Activated CD4-positive, alpha-beta T cell treated with anti-CD3 and anti-CD28 coated beads for 24 hours (primary cell): ENCODE measurements around the gene PSMA7.
"Not testable (repeated sequence)": the region's sequence is repeated elsewhere in the genome, so short reads cannot be mapped to it uniquely, and the experiment has no call there.

Experiments used
- DNase-seq, 2 donors: peaks; one replicate each; pipeline ENCODE4 v3.0.0-alpha.2; 2020; ENCODE audit warnings: low read depth in 2 of 2

PSMA7 gene

GRCh38 chr20:62155428-62156253, 12.4 kb upstream of the PSMA7 start:
- no peak for DNase-seq

GRCh38 chr20:62151835-62152364, 8.7 kb upstream of the PSMA7 start:
- no peak for DNase-seq

DNA sequence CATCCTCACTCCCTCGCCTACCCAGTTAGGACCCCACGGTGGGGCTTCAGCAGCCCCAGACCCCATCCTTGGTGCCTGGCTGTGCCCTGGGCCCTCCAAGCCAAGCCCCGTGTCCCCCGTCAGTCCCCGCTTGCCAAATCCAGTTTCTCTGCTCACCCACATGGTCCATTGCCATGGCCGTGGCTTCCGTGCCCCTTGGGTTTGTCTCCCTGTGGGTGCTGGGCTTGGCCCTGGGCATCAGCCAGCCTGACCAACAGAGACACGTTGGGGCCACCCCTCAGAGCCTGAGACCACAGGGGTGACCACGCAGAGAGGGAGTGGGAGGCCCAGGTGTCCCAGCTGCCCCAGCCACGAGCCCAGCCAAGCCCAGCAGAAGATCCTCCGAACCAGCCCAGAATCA, 8.0 kb upstream of the PSMA7 start:
- DNase-seq = no peak

- DNase-seq = no peak
Measured at GRCh38 chr20:62150310-62150575, 7.0 kb upstream of the PSMA7 start.

GRCh38 chr20:62149532-62150309, 6.5 kb upstream of the PSMA7 start:
- DNase-seq = no peak

DNA sequence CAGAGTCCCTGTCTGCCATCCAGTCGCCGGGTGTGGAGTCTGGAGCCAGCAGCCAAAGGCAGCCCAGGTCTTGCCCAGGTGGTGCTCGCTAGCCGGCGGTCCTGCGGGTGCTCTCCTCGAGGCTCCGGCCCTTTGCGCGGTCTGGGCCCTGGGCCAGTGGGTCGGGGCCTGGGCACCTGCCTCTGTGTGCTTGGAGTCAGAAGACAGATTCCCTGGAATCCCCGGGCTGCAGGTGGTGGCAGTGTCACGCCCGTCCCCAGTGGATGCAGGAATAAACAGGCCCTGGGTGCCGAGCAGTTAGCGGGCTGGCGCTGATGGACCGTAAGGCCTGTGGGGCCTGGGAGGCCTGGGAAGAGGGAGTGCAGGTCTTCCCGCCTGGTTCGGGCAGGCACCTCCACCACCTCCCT, 5.7 kb upstream of the PSMA7 start:
- DNase-seq = no peak

- DNase-seq = not testable (repeated sequence)
Measured at GRCh38 chr20:62148383-62148782, 5.2 kb upstream of the PSMA7 start.

DNA sequence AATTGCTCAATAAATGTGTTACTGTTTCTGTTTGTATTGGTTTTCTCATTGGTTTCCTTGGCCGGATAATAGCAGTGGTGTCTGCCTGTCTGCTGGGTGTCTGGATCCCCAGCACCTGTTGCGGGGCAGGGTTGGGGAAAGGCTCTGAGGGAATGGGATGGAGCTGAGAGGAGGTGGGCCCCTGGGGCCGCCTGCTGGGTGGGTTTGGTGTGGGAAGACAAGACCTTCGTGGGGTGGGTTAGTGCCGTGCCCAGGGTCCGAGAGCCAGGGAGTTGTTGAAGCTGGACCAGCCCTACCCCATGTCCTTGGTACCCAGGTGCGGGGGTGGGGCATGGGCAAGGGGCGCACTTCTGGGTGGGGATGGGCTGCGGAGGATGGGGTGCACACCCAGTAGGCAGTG, 4.3 kb upstream of the PSMA7 start:
- no peak for DNase-seq

DNA sequence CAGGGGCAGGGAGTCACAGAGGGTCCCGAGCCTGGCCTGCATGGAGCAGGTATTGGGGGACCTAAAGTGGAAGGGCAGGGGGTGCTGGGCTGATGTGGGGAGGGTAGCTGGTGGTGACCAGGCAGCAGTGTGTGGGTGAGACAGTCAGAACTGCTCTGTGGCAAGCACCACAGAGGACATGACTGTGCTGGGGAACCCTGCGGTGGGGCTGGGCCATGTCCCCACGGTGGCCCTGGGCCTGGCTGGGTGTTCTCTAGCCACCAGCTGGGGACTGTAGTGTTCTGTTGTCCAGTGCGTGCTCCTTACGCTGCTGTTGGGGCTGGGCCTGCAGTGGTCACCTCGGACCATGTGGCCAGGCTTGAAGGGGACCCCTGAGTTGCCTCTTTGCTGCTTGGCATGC, 3.9 kb upstream of the PSMA7 start:
- no peak for DNase-seq

DNA sequence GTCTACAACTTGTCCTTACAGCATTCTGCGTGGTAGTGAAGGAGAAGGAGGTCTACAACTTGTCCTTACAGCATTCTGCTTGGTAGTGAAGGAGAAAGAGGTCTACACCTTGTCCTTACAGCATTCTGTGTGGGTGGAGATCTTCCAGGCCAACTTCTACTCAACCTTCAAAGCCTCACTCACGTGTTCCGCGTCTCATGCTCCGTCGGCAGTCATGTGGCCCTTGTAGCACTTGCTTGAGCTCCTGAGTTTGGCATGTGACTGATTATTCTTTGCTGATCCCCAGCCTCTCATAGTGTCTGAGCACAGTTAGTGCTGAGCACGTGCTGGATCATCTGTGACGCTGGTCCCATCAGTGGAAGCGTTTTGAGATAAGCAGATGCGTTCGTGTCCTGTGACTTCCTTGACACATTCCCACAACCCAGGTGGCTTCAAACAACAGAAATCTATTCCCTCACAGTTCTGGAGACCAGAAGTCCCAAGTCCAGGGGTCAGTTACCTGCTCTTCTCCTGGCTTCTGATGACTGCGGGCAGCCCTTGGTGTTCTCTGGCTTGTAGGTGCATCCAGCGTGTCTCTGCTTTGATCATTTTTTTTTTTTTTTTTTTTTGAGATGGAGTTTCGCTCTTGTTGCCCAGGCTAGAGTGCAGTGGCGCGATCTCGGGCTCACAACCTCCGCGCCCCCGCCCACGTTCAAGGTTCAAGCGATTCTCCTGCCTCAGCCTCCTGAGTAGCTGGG, 3.0 kb upstream of the PSMA7 start:
- no peak for DNase-seq

DNA sequence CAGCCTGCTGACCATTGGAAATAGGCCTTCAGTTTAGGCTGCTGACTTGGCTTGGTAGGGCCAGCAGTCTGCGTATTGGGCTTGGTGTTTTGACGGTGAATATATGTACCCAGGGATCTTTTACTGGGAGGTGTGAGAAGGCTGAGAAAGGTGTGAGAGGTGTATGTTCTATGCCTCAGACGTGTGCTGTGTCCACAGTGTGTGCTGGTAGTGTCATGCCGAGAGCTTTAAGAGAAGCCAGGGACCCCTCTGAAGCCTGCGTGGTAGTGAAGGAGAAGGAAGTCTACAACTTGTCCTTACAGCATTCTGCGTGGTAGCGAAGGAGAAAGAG, 2.5 kb upstream of the PSMA7 start:
- DNase-seq = no peak

GRCh38 chr20:62143957-62144825, 997 bp upstream of the PSMA7 start:
- DNase-seq = peak; percentile 53 to 55

- DNase-seq = no peak
Measured at GRCh38 chr20:62142252-62143080, 728 bp downstream of the PSMA7 start.

DNA sequence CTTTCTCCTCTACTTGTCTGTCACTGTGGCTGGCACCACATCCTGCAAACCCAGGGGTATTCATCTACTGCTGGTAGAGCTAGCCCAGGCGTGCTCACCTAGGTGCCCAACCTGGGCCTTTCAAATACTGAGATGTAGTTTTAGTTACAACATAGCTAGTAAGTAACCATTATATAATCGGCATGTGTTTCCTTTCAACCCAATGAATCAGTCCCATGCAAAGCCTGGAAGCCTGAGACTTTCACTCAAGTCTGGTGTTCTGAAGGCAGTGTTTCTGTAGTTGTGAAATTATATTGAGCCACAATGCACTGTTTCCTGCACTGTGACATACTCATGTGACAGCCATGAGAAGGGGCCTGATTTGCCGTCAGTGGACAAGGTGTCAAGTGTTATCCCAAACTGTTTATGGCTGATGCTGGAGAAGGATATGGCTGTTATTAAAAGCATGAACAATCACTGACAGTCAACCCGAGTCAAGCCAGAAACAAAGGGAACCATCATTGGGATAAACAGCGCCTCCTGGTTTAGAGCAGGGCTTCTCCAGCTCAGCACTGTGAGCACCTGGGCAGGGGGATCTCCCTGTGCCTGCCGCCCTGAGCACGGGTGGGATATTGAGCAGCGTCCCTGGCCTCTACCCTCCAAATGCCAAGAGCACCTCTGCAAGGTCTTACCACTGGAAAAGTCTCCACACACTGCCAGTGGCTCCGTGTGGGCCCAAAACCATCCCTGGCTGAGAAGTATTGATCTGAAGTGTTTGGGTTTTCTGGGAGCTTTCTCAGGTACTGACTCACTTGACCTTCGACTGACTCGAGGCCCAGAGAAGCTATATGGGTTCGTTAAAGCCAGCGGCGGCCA, 1.6 kb downstream of the PSMA7 start:
- DNase-seq = no peak

GRCh38 chr20:62141043-62141396, 2.2 kb downstream of the PSMA7 start:
- DNase-seq = no peak

DNA sequence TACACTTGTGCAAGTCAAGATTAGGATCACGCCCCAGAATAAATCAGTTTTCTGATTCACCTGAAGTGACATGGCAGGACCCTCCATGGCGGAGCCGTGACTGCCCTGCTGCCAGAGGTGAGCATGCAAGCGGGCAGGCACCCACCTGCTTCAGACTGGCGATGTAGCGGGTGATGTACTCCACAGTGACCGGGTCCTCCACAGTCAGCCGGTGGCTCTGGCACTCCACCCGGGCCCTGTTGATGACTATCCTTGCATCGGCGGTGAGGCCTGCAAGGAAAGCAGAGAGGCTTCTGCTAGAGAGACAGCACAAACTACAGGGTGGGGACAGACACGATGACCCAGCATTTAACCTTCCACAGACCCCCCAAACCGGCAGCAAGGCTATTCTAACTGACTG, 3.6 kb downstream of the PSMA7 start:
- no peak for DNase-seq

DNA sequence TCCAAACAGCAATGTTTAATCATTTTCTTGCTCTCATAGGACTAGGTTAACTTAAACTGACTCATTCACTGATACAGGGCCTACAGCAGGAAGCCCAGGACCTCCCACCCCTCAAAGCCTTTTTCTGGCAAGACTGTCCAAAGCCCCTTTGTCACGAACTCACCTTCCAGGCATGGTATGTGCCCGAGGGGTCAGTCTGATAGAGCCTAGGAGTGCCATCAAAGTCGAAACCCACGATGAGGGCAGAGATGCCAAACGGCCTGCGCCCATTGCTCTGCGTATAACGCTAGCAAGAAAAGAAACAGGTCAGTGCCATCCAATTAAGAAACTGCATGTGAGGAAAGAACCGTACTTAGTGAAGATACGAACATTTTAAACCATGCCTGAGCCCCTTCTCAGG, 4.3 kb downstream of the PSMA7 start:
- no peak for DNase-seq

- no peak for DNase-seq
Measured at GRCh38 chr20:62138204-62138543, 5.0 kb downstream of the PSMA7 start.

GRCh38 chr20:62137478-62138203, 5.6 kb downstream of the PSMA7 start:
- no peak for DNase-seq

- DNase-seq = no peak
Measured at GRCh38 chr20:62137092-62137384, 6.2 kb downstream of the PSMA7 start.
